ENCODE data around the gene TULP1.

TULP1 gene

GRCh38 chr6:35468181-35468979 lies 44.3 kb downstream of the TULP1 start, which contains the start of gene RPL10A:
Gene RPL10A (plus strand): TSS chr6:35468401. CDS start chr6:35468435, 34 bp downstream.
- DNase-seq (ENCODE audit: low read depth in 2 of 3, low spot score in 2 of 3), result peak; percentile 88 to 95 (median 91)

DNA sequence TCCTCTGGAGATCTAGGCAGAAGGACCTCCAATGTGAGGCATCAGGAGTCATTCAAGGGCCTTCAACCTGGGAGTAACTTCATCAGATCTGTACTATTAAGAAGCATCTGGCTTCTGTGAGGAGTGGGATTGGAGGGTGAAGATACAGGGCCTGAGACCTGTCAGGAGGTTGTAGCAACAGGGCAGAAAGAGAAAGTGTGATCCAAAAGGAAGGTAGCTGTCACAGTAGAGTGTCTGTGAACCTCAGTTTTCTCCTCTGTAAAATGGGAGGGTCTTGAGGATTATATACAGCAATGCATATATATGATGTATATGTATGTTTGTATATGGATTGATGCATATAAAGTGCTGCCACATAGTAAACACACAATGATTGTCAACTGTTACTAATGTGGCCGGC lies 47.0 kb downstream of the TULP1 start:
- no peak for DNase-seq (ENCODE audit: low read depth in 2 of 3, low spot score in 2 of 3)

GRCh38 chr6:35463292-35463691 lies 49.4 kb downstream of the TULP1 start:
- DNase-seq (ENCODE audit: low read depth in 2 of 3, low spot score in 2 of 3), result no peak

DNA sequence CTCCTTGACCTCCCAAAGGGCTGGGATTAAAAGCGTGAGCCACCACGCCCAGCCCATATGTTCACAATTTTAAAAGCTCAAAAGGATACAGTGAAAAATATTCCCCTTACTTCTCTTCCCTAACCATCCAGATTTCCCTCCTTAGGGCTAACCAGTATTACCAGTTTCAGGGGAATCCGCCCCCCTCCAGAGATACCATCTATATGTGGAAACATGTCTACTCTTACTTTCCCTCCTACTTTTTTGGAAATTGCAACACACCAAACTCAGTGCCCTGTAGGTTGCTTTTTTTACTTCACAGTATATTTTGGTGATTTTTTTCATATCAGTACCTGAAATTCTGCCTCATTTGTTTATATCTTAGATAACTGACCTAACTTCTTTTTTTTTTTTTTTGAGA lies 51.4 kb downstream of the TULP1 start:
- no peak for DNase-seq (ENCODE audit: low read depth in 2 of 3, low spot score in 2 of 3)

DNA sequence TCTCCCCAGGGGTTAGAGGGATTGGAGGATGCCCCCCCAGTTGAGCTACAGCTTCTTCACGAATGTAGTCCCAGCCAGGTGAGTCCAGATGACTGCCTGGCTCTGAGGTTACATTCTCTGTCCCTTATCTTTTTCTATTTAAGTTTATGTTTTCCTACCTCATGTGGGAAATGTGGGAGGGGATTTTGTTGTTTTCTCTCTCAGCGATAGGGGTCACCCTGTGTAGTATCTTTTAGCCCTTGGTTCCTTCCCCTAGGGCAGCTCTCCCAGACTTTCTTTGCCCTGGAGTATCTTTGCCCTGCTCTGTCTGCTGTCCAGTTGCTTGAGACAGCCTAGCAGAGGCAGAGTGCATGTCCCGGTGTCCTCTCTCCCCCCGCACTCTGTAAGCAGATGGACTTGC lies 54.8 kb downstream of the TULP1 start:
- DNase-seq (ENCODE audit: low read depth in 2 of 3, low spot score in 2 of 3), result no peak

DNA sequence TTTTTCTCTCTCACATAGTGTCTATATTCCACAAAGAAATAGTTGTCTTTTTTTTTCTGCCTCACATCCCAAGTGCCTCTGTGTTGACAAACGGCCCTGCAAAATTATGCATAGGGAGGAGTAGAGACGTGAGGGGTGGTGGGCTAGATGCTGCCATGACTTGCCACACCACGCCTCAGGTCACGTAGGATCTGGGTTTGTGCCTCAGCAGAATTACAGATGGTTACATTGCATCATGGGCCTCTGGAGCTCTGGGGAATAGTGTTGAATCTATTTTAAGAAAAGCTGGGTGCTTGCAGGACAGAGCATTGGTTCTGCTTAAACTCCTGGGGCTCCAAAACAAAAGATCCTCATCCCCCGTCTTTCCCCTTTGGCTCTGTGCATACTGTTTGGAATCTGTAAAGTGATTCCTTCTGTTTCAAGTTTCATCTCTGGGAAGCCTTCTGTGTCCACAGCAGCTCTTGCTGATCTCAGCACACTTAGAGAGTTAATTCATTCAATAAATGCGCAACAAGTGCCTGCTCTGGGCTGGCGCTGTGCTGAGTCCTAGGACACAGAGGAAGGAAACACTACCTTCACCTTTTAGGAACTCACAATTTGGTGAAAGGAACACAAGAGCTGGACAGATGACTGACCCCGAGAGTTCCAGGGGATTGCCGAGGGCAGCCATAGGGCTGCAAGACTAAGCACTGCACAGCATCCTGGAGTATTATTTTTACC lies 58.1 kb downstream of the TULP1 start:
- DNase-seq (ENCODE audit: low read depth in 2 of 3, low spot score in 2 of 3), result no peak

DNA sequence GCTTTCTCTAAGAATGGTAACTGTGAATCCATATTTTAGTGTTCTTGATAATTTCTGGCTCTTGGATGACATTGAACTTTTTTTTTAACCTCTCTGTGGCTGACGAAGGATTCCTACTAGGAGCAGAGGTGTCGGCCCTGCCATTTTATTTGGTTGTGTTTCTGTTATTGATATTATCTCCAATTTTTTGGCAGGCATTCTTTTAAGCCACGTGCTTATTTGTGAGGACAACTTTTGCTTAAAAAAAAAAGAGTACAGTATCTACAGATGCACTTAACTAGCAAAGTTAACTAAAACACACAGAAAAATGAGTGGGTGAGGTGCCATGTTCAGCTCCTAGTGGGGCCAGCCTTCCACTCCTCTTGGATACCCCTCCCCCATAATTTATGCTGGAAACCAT lies 59.5 kb downstream of the TULP1 start:
- no peak for DNase-seq (ENCODE audit: low read depth in 2 of 3, low spot score in 2 of 3)

- peak; percentile 90 to 93 (median 92) for DNase-seq (ENCODE audit: low read depth in 2 of 3, low spot score in 2 of 3)
These were observed 60.3 kb downstream of the TULP1 start, which contains the start of gene FANCE for GRCh38 chr6:35452183-35453090. Gene FANCE (plus strand): TSS chr6:35452338. CDS start chr6:35452546, 208 bp downstream.

DNA sequence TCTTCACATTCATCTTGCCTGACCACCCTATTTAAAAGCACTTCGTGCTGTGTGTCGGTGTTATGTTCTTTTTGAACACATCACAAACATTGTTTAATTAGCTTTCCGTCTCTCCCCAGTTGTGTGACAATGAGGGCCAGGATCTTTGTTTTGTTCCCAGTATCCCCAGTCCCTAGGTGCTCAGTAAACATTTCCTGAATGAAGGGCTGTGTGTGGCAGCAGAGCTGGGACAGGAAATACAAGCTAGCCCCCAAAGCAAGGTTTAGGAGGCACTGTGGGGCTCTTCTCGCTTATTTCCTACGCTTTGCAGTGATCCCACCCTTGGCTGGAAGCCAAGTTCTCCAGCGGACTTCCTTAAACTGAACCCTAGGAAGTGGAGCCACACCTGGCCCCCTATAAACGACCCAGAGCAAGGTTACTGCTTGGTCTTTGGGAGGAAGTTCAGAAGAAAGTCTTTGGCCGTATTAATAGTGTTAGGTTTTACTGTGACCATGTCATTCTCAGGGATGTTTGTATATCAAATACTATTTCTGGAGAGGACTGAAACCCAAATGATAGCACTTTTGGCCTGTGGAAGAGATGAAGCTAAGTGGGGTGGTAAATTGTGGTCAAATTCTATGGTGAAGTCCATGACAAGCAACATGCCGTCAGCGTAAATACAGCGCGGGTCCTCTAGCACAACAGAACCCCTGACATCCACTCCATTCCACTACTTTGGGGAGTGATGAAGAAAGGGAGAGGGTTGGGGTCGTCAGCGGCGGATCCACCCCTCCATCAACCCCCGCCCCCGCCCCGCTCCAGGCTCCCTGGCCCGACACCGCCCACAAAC lies 61.1 kb downstream of the TULP1 start:
- no peak for DNase-seq (ENCODE audit: low read depth in 2 of 3, low spot score in 2 of 3)

GRCh38 chr6:35449287-35449881 lies 63.3 kb downstream of the TULP1 start:
- DNase-seq (ENCODE audit: low read depth in 2 of 3, low spot score in 2 of 3), result peak in 1 of 3 experiments; percentile 21

DNA sequence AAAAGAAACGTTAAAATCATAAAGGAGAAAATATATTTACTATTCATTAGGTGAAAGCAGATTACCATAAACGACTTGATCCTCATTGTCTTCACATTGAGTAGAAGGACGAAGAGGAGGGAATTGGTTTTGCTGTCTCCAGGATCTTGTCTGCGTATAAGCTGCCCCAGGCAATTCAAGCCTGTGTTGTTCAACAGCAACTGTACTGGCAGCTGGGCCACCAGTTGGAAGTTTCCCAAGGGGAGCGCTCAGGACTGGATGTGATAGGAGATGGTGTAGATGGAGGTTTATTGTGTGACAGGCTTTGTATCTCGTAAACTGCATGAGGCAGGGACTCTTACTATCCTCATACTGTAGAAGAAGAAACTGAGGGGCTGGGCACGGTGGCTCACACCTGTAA lies 64.5 kb downstream of the TULP1 start:
- DNase-seq (ENCODE audit: low read depth in 2 of 3, low spot score in 2 of 3), result no peak
